K562 (cell line): ENCODE data around the gene MED15. TPM values are rescaled to one million over a fixed set of nuclear protein-coding genes. Genes with fewer than 3 reads are reported as not detected.

Experiments used
- EP300 ChIP-seq: IDR thresholded peaks from 2 replicates; pipeline ENCODE4 v1.6.1; 2012; ENCODE audit warnings: low read length, improper control_type of control experiment
- HDAC6 ChIP-seq: IDR thresholded peaks from 2 replicates; pipeline ENCODE4 v1.6.1; 2012; ENCODE audit warnings: low read depth, mild to moderate bottlenecking, control low read depth, inconsistent platforms, low read length, moderate library complexity
- IFI16 ChIP-seq: fragments of 250-450 bp; sonication (Bioruptor Pico); IDR thresholded peaks from 2 replicates; pipeline ENCODE4 v2.1.2; 2022; ENCODE audit warnings: mild to moderate bottlenecking, inconsistent platforms
- KLF10 ChIP-seq: fragments of 250-450 bp; sonication (Bioruptor Pico); IDR thresholded peaks from 2 replicates; pipeline ENCODE4 v1.6.1; 2021; ENCODE audit warnings: matching md5 sums
- PHF8 ChIP-seq: fragments of 200-600 bp; sonication (generic); IDR thresholded peaks from 2 replicates; pipeline ENCODE4 v1.6.1; 2012; ENCODE audit warnings: mixed run types, mild to moderate bottlenecking, inconsistent platforms, low read length, moderate library complexity, borderline replicate concordance
- TCF3 ChIP-seq: sonication (generic); formaldehyde crosslinking; IDR thresholded peaks from 2 replicates; pipeline ENCODE4 v1.4.0; 2020; ENCODE audit warnings: mild to moderate bottlenecking, missing genetic modification reagents
- ZNF12 ChIP-seq: sonication (generic); formaldehyde crosslinking; IDR thresholded peaks from 2 replicates; pipeline ENCODE4 v1.4.0; 2020; ENCODE audit warnings: mild to moderate bottlenecking, missing genetic modification reagents
- ZNF184 ChIP-seq: sonication (generic); formaldehyde crosslinking; IDR thresholded peaks from 2 replicates; pipeline ENCODE4 v1.5.0; 2020; ENCODE audit warnings: missing genetic modification reagents
- ZNF263 ChIP-seq: sonication (generic); formaldehyde crosslinking; IDR thresholded peaks from 2 replicates; pipeline ENCODE4 v1.8.0; 2022; ENCODE audit warnings: mild to moderate bottlenecking, missing genetic modification reagents, borderline replicate concordance
- ZNF57 ChIP-seq: fragments of 450-650 bp; formaldehyde crosslinking; IDR thresholded peaks from 2 replicates; pipeline ENCODE4 v1.4.0; 2020; ENCODE audit warnings: mild to moderate bottlenecking, moderate library complexity
- polyA plus RNA-seq, 8 experiments: library from polyadenylated mRNA; depleted of rRNA in 4 of 8; stranded (reverse) in 5 of 8; unstranded in 3 of 8; fragments of >200 nt; fragmentation: Nextera tagmentation in 2 of 8; fragmentation: Illumina TruSeq in 1 of 8; extraction: Ambion mirVana in 2 of 8; extraction: Trizol in 1 of 8; gene quantifications; 2 replicates each; pipeline versions ENCODE4 v1.2.1 to v1.2.3, GENCODE V29; 2011 to 2014; ENCODE audit warnings: inconsistent platforms in 1 of 8, missing spikeins in 1 of 8
- total RNA-seq, 7 experiments: library from RNA; depleted of rRNA in 6 of 7; stranded (reverse); fragments of >200 nt in 6 of 7; fragmentation: Illumina TruSeq in 2 of 7; extraction: Trizol in 2 of 7; gene quantifications; 2 replicates each; pipeline versions ENCODE4 v1.2.1 to v1.2.3, GENCODE V29; 2011 to 2021; ENCODE audit warnings: low replicate concordance in 1 of 7
- TF ChIP-seq, protein P1 (sequence below): fragments of 250-450 bp; sonication (Bioruptor Pico); IDR thresholded peaks from 2 replicates; pipeline ENCODE4 v1.8.0; 2021; ENCODE audit warnings: mild to moderate bottlenecking, moderate library complexity
- TF ChIP-seq, protein P2 (sequence below): sonication (generic); formaldehyde crosslinking; IDR thresholded peaks from 2 replicates; pipeline ENCODE4 v1.8.0; 2022; ENCODE audit warnings: mild to moderate bottlenecking, missing genetic modification reagents, borderline replicate concordance
- TF ChIP-seq, protein P3 (sequence below): fragments of 150-350 bp; conservative IDR thresholded peaks from 2 replicates; pipeline ENCODE4 v1.6.1; 2014; ENCODE audit warnings: low read length
- TF ChIP-seq, protein P4 (sequence below): fragments of 250-450 bp; sonication (Bioruptor Pico); IDR thresholded peaks from 2 replicates; pipeline ENCODE4 v1.4.0; 2020; ENCODE audit warnings: borderline replicate concordance
- TF ChIP-seq, protein P5 (sequence below): fragments of 250-450 bp; sonication (Bioruptor Pico); IDR thresholded peaks from 2 replicates; pipeline ENCODE4 v1.5.0; 2021; ENCODE audit warnings: mild to moderate bottlenecking, moderate library complexity

MED15 gene
- total and polyA plus RNA-seq, 9 of the 15 experiments (the other 6 are each of a cell fraction or from before 2014, with no cell fraction given): 4.0 to 271 (median 60.1) TPM

DNA sequence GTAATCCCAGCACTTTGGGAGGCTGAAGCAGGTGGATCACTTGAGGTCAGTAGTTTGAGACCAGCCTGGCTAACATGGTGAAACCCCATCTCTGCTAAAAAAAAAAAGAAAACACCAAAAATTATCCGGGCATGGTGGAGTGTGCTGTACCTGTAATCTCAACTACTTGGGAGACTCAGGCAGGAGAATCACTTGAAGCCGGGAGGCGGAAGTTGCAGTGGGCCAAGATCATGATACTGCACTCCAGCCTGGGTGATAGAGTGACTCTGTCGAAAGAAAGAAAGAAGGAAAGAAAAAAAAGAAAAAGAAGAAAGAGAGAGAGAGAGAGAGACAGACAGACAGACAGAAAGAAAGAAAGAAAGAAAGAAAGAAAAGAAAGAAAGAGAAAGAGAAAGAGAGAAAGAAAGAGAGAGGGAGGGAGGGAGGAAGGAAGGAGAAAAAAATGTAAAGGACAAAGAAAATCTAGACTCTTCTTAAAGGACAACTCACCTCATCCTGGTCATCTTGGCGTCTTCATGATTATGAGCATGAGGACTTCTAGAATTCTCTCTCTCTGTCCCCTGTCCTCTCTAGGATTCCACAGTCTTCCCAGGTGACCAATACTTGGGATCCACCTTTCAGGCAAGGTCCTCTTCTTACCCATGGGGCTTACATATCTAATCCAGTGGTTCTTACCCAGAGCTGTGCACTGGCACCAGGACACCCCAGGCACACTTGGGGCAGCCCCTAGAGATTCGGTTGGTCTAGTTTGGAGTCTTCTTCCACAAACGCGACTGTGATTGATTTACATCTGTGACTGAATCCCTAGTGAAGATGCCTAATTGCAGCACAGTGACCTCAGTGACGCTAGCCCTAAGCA, 120.9 kb downstream of the MED15 start (continued):
- TF ChIP-seq, protein P1, sequence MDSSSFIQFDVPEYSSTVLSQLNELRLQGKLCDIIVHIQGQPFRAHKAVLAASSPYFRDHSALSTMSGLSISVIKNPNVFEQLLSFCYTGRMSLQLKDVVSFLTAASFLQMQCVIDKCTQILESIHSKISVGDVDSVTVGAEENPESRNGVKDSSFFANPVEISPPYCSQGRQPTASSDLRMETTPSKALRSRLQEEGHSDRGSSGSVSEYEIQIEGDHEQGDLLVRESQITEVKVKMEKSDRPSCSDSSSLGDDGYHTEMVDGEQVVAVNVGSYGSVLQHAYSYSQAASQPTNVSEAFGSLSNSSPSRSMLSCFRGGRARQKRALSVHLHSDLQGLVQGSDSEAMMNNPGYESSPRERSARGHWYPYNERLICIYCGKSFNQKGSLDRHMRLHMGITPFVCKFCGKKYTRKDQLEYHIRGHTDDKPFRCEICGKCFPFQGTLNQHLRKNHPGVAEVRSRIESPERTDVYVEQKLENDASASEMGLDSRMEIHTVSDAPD (CRISPR knock-in tag): no peak
- TF ChIP-seq, protein P2, sequence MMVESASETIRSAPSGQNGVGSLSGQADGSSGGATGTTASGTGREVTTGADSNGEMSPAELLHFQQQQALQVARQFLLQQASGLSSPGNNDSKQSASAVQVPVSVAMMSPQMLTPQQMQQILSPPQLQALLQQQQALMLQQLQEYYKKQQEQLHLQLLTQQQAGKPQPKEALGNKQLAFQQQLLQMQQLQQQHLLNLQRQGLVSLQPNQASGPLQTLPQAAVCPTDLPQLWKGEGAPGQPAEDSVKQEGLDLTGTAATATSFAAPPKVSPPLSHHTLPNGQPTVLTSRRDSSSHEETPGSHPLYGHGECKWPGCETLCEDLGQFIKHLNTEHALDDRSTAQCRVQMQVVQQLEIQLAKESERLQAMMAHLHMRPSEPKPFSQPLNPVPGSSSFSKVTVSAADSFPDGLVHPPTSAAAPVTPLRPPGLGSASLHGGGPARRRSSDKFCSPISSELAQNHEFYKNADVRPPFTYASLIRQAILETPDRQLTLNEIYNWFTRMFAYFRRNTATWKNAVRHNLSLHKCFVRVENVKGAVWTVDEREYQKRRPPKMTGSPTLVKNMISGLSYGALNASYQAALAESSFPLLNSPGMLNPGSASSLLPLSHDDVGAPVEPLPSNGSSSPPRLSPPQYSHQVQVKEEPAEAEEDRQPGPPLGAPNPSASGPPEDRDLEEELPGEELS (CRISPR knock-in tag): no peak
- TF ChIP-seq TCF3 (CRISPR knock-in tag) (no peak), ZNF263 (0 out of 2 replicates have a peak, but pooled peaks have one; percentile 45), ZNF184 (CRISPR knock-in tag) (no peak), KLF10 (CRISPR knock-in tag) (no peak; the same call in 1 of the 2 replicates), ZNF57 (CRISPR knock-in tag) (no peak), PHF8 (no peak), EP300 (no peak), HDAC6 (no peak), ZNF12 (no peak), IFI16 (CRISPR knock-in tag) (no peak)
- TF ChIP-seq, protein P3, sequence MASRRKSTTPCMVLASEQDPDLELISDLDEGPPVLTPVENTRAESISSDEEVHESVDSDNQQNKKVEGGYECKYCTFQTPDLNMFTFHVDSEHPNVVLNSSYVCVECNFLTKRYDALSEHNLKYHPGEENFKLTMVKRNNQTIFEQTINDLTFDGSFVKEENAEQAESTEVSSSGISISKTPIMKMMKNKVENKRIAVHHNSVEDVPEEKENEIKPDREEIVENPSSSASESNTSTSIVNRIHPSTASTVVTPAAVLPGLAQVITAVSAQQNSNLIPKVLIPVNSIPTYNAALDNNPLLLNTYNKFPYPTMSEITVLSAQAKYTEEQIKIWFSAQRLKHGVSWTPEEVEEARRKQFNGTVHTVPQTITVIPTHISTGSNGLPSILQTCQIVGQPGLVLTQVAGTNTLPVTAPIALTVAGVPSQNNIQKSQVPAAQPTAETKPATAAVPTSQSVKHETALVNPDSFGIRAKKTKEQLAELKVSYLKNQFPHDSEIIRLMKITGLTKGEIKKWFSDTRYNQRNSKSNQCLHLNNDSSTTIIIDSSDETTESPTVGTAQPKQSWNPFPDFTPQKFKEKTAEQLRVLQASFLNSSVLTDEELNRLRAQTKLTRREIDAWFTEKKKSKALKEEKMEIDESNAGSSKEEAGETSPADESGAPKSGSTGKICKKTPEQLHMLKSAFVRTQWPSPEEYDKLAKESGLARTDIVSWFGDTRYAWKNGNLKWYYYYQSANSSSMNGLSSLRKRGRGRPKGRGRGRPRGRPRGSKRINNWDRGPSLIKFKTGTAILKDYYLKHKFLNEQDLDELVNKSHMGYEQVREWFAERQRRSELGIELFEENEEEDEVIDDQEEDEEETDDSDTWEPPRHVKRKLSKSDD: no peak
- TF ChIP-seq, protein P4, sequence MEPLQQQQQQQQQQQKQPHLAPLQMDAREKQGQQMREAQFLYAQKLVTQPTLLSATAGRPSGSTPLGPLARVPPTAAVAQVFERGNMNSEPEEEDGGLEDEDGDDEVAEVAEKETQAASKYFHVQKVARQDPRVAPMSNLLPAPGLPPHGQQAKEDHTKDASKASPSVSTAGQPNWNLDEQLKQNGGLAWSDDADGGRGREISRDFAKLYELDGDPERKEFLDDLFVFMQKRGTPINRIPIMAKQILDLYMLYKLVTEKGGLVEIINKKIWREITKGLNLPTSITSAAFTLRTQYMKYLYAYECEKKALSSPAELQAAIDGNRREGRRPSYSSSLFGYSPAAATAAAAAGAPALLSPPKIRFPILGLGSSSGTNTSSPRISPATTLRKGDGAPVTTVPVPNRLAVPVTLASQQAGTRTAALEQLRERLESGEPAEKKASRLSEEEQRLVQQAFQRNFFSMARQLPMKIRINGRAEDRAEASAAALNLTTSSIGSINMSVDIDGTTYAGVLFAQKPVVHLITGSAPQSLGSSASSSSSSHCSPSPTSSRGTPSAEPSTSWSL (CRISPR knock-in tag): no peak
- TF ChIP-seq, protein P5, sequence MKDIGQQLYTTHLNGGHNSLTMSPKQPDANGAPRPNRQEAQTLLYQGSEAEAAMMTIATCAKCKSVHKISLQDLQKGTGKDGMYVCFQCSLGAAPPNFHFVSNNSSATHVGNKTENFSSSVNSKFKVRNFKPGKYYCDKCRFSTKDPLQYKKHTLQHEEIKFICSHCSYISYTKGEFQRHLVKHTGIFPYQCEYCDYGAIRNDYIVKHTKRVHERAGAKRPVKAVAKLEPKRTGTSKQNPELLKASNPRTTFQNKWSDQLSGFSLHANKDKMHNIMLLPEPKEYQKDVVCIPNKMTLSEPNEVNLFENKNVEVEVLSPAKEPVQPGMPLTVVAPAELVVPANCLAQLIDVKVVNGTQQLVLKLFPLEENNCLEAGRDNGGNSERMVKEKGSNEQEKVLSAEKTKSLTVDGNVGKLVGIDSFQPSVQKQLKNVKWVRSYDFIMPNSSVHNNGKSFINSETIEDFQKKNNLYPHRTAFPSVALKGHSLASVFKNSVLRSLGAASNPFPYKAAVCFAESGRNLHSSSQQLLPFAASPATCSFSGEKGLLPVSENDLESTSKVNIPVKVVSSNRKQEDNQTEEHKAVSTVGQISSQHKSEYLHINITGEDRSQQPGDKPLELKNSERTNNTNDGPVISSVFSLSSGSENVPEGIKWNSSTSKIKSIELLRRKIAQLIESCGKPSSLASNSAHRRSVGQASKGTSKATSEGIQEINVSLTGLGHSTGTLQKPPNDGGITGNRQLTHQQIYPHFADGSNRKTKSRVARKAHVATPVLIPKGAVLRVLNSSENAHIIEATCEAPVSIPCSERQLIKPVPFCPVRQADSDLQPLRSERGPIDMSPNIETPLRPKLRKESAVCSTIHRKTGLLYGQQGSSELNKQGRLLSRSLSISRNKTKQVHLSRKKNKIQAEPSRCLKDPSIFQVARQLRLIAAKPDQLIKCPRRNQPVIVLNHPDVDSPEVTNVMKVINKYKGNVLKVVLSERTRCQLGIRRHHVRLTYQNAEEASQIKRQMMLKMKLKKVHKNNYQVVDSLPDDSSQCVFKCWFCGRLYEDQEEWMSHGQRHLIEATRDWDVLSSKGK (CRISPR knock-in tag): no peak
